NCI-H446 (cell line): ENCODE results near the gene TSPAN14.
A peak's percentile ranks its signal among the peaks of the same experiment; 100 is the strongest.
"Not testable (repeated sequence)": the region's sequence is repeated elsewhere in the genome, so short reads cannot be mapped to it uniquely, and the experiment has no call there.

Experiments used
- DNase-seq, 2 experiments: peaks; one replicate each; lab custom pipeline; 2025; lab: John Stamatoyannopoulos, UW

Gene TSPAN14

GRCh38 chr10:80470266-80470665, 16.2 kb downstream of the TSPAN14 start:
- DNase-seq: no peak

GRCh38 chr10:80471001-80471400, 16.9 kb downstream of the TSPAN14 start:
- DNase-seq: no peak

- DNase-seq: no peak
Measured at GRCh38 chr10:80471715-80472233, 17.7 kb downstream of the TSPAN14 start.

- no peak for DNase-seq
Measured at GRCh38 chr10:80472234-80473095, 18.4 kb downstream of the TSPAN14 start.

GRCh38 chr10:80473096-80473657, 19.1 kb downstream of the TSPAN14 start:
- no peak for DNase-seq

- DNase-seq: no peak
Measured at GRCh38 chr10:80473692-80474596, 19.8 kb downstream of the TSPAN14 start.

GRCh38 chr10:80474597-80474910, 20.4 kb downstream of the TSPAN14 start:
- no peak for DNase-seq

- DNase-seq: no peak
Measured at GRCh38 chr10:80474941-80475340, 20.8 kb downstream of the TSPAN14 start.

- DNase-seq: not testable (repeated sequence)
Measured at GRCh38 chr10:80475641-80476040, 21.5 kb downstream of the TSPAN14 start.

GRCh38 chr10:80476685-80477084, 22.6 kb downstream of the TSPAN14 start:
- no peak for DNase-seq

GRCh38 chr10:80477813-80478212, 23.7 kb downstream of the TSPAN14 start:
- no peak for DNase-seq

GRCh38 chr10:80480373-80480772, 26.3 kb downstream of the TSPAN14 start:
- not testable (repeated sequence) for DNase-seq

- DNase-seq: no peak
Measured at GRCh38 chr10:80480852-80481251, 26.7 kb downstream of the TSPAN14 start.

- DNase-seq: no peak
Measured at GRCh38 chr10:80484243-80484642, 30.1 kb downstream of the TSPAN14 start.

GRCh38 chr10:80484676-80485075, 30.6 kb downstream of the TSPAN14 start:
- DNase-seq: no peak

- no peak for DNase-seq
Measured at GRCh38 chr10:80485076-80485945, 31.2 kb downstream of the TSPAN14 start.

GRCh38 chr10:80485946-80486764, 32.0 kb downstream of the TSPAN14 start:
- peak in 1 of 2 experiments; percentile 32 for DNase-seq

GRCh38 chr10:80486785-80487420, 32.8 kb downstream of the TSPAN14 start:
- no peak for DNase-seq

GRCh38 chr10:80487421-80487785, 33.3 kb downstream of the TSPAN14 start:
- no peak for DNase-seq
